ENCODE measurements around the gene F10. TPM values are rescaled to one million over a fixed set of nuclear protein-coding genes. Genes with fewer than 3 reads are reported as not detected.

The F10 gene
- total RNA-seq, 2 donors from 2014 or later = 25.5 to 31.5 TPM

- Histone ChIP-seq H3K27me3 (replicated peaks; ENCODE audit: insufficient read depth) (no peaks in the 10 kb centered on the region), H3K27ac (no peak overlapping the region), H3K36me3 (peaks cover 7% of the 10 kb centered on the region), H3K4me1 (ENCODE audit: control insufficient read depth in 1 of 2, low read depth in 2 of 2) (no peaks in the 10 kb centered on the region), H3K9me3 (no peaks in the 10 kb centered on the region), H3K4me3 (no peak overlapping the region)
- TF ChIP-seq CTCF (IDR thresholded peaks at IDR 0.05) = no peak
- ATAC-seq (ENCODE audit: insufficient number of reproducible peaks, low FRiP score, low read depth) (no peak), DNase-seq (ENCODE audit: low spot score) (no peak)
These were observed 43.7 kb downstream of the F10 start for GRCh38 chr13:113166266-113166665.

GRCh38 chr13:113166681-113167080 lies 44.1 kb downstream of the F10 start:
- H3K27me3 ChIP-seq (replicated peaks; ENCODE audit: insufficient read depth) = no peaks in the 10 kb centered on the region
- no peak overlapping the region for H3K27ac ChIP-seq
- no peak for ATAC-seq (ENCODE audit: insufficient number of reproducible peaks, low FRiP score, low read depth)
- no peak for DNase-seq (ENCODE audit: low spot score)
- H3K4me3 ChIP-seq = no peak overlapping the region
- H3K4me1 ChIP-seq (ENCODE audit: control insufficient read depth in 1 of 2, low read depth in 2 of 2) = no peaks in the 10 kb centered on the region
- H3K9me3 ChIP-seq = no peaks in the 10 kb centered on the region
- H3K36me3 ChIP-seq = peaks cover 11% of the 10 kb centered on the region
- TF ChIP-seq CTCF (IDR thresholded peaks at IDR 0.05) = no peak

GRCh38 chr13:113167155-113167554 lies 44.6 kb downstream of the F10 start:
- no peaks in the 10 kb centered on the region for H3K4me1 ChIP-seq (ENCODE audit: control insufficient read depth in 1 of 2, low read depth in 2 of 2)
- no peak overlapping the region for H3K4me3 ChIP-seq
- DNase-seq (ENCODE audit: low spot score) (no peak), ATAC-seq (ENCODE audit: insufficient number of reproducible peaks, low FRiP score, low read depth) (no peak)
- H3K27me3 ChIP-seq (replicated peaks; ENCODE audit: insufficient read depth) = no peaks in the 10 kb centered on the region
- H3K27ac ChIP-seq = no peak overlapping the region
- H3K36me3 ChIP-seq = peaks cover 16% of the 10 kb centered on the region
- H3K9me3 ChIP-seq = no peaks in the 10 kb centered on the region
- no peak for TF ChIP-seq CTCF (IDR thresholded peaks at IDR 0.05)

GRCh38 chr13:113167575-113167974 lies 45.0 kb downstream of the F10 start:
- ATAC-seq (ENCODE audit: insufficient number of reproducible peaks, low FRiP score, low read depth) (no peak), DNase-seq (ENCODE audit: low spot score) (no peak)
- H3K9me3 ChIP-seq = no peaks in the 10 kb centered on the region
- H3K27me3 ChIP-seq (replicated peaks; ENCODE audit: insufficient read depth) = no peaks in the 10 kb centered on the region
- peaks cover 18% of the 10 kb centered on the region for H3K36me3 ChIP-seq
- no peak for TF ChIP-seq CTCF (IDR thresholded peaks at IDR 0.05)
- no peaks in the 10 kb centered on the region for H3K4me1 ChIP-seq (ENCODE audit: control insufficient read depth in 1 of 2, low read depth in 2 of 2)
- no peak overlapping the region for H3K27ac ChIP-seq
- no peak overlapping the region for H3K4me3 ChIP-seq

GRCh38 chr13:113168211-113168610 lies 45.6 kb downstream of the F10 start:
- TF ChIP-seq CTCF (IDR thresholded peaks at IDR 0.05) = no peak
- Histone ChIP-seq H3K27ac (no peak overlapping the region), H3K27me3 (replicated peaks; ENCODE audit: insufficient read depth) (no peaks in the 10 kb centered on the region), H3K4me3 (no peak overlapping the region), H3K4me1 (ENCODE audit: control insufficient read depth in 1 of 2, low read depth in 2 of 2) (no peaks in the 10 kb centered on the region), H3K36me3 (peaks cover 18% of the 10 kb centered on the region), H3K9me3 (no peaks in the 10 kb centered on the region)
- ATAC-seq (ENCODE audit: insufficient number of reproducible peaks, low FRiP score, low read depth) (no peak), DNase-seq (ENCODE audit: low spot score) (no peak)

Measured in thoracic aorta (tissue), 2 donors.